Fibroblast of pulmonary artery (primary cell): ENCODE results near the gene IFNLR1.
A peak's percentile ranks its signal among the peaks of the same experiment; 100 is the strongest.

Source experiments
- DNase-seq: peaks from one replicate; pipeline ENCODE4 v3.0.0-alpha.2; 2010; ENCODE audit warnings: low read depth
- H3K4me3 ChIP-seq: replicated peaks from 2 replicates; pipeline ENCODE4 v1.5.1; 2011; ENCODE audit warnings: low read depth, mild to moderate bottlenecking, control low read depth, low read length, moderate library complexity
- CTCF ChIP-seq: IDR thresholded peaks from 2 replicates; pipeline ENCODE4 v1.5.1; 2011; ENCODE audit warnings: mild to moderate bottlenecking, control low read depth, low read length, inconsistent platforms; ENCODE audit errors: missing control alignments

Gene IFNLR1

GRCh38 chr1:24126018-24126671 is 60.9 kb downstream of the IFNLR1 start:
- DNase-seq = peak; percentile 43
- no peak overlapping the region for H3K4me3 ChIP-seq
- TF ChIP-seq CTCF = no peak

GRCh38 chr1:24125456-24125855 is 61.6 kb downstream of the IFNLR1 start:
- no peak overlapping the region for H3K4me3 ChIP-seq
- TF ChIP-seq CTCF = no peak
- no peak for DNase-seq

GRCh38 chr1:24124980-24125379 is 62.1 kb downstream of the IFNLR1 start:
- H3K4me3 ChIP-seq = no peak overlapping the region
- DNase-seq = no peak
- no peak for TF ChIP-seq CTCF

- TF ChIP-seq CTCF = no peak
- no peak overlapping the region for H3K4me3 ChIP-seq
- DNase-seq = no peak
These were observed 63.5 kb downstream of the IFNLR1 start for GRCh38 chr1:24123611-24124010.

GRCh38 chr1:24122776-24123175 is 64.3 kb downstream of the IFNLR1 start:
- DNase-seq = no peak
- H3K4me3 ChIP-seq = no peak overlapping the region
- no peak for TF ChIP-seq CTCF

GRCh38 chr1:24121406-24121805 is 65.7 kb downstream of the IFNLR1 start:
- H3K4me3 ChIP-seq = no peak overlapping the region
- no peak for TF ChIP-seq CTCF
- DNase-seq = no peak

- H3K4me3 ChIP-seq = no peak overlapping the region
- no peak for TF ChIP-seq CTCF
- DNase-seq = no peak
These were observed 66.1 kb downstream of the IFNLR1 start for GRCh38 chr1:24120965-24121364.
